ENCODE measurements around the gene SMC4. TPM values are rescaled to one million over a fixed set of nuclear protein-coding genes. Genes with fewer than 3 reads are reported as not detected.

Gene SMC4
- total and polyA plus RNA-seq, 2 donors: 119 to 129 TPM

GRCh38 chr3:160427832-160428424 is 28.5 kb downstream of the SMC4 start:
- no peaks in the 10 kb centered on the region for H3K9me3 ChIP-seq (ENCODE audit: control insufficient read depth in 2 of 2, insufficient read depth in 1 of 2, low read length in 1 of 2)
- no peak for DNase-seq (ENCODE audit: low read depth in 6 of 9, low spot score in 9 of 9)
- 92% methylated on average over 11 of the region's 11 CpGs for WGBS
- no peak overlapping the region for H3K4me3 ChIP-seq (ENCODE audit: low read length in 2 of 2)
- H3K4me1 ChIP-seq (ENCODE audit: control insufficient read depth in 2 of 2, insufficient read depth in 2 of 2, low read length in 2 of 2): no peaks in the 10 kb centered on the region
- H3K27me3 ChIP-seq (ENCODE audit: control insufficient read depth in 2 of 2, insufficient read depth in 1 of 2, low read length in 1 of 2): no peaks in the 10 kb centered on the region
- H3K27ac ChIP-seq (ENCODE audit: low read depth in 1 of 2, low read length in 1 of 2): no peak overlapping the region
- peaks cover 32 to 86% of the 10 kb centered on the region in 2 donors for H3K36me3 ChIP-seq (ENCODE audit: control insufficient read depth in 2 of 2, insufficient read depth in 2 of 2, low read length in 1 of 2)

- no peak overlapping the region for H3K27ac ChIP-seq (ENCODE audit: low read depth in 1 of 2, low read length in 1 of 2)
- DNase-seq (ENCODE audit: low read depth in 6 of 9, low spot score in 9 of 9): no peak
- H3K4me1 ChIP-seq (ENCODE audit: control insufficient read depth in 2 of 2, insufficient read depth in 2 of 2, low read length in 2 of 2): no peaks in the 10 kb centered on the region
- H3K36me3 ChIP-seq (ENCODE audit: control insufficient read depth in 2 of 2, insufficient read depth in 2 of 2, low read length in 1 of 2): peaks cover 20 to 82% of the 10 kb centered on the region in 2 donors
- no peak overlapping the region for H3K4me3 ChIP-seq (ENCODE audit: low read length in 2 of 2)
- H3K9me3 ChIP-seq (ENCODE audit: control insufficient read depth in 2 of 2, insufficient read depth in 1 of 2, low read length in 1 of 2): no peaks in the 10 kb centered on the region
- H3K27me3 ChIP-seq (ENCODE audit: control insufficient read depth in 2 of 2, insufficient read depth in 1 of 2, low read length in 1 of 2): no peaks in the 10 kb centered on the region
- WGBS: 96% methylated on average over 2 of the region's 2 CpGs
Observed at GRCh38 chr3:160434071-160434470, 34.6 kb downstream of the SMC4 start.

- H3K27ac ChIP-seq (ENCODE audit: low read depth in 1 of 2, low read length in 1 of 2): no peak overlapping the region
- DNase-seq (ENCODE audit: low read depth in 6 of 9, low spot score in 9 of 9): no peak
- WGBS: 99% methylated on average over 2 of the region's 2 CpGs
- no peaks in the 10 kb centered on the region for H3K27me3 ChIP-seq (ENCODE audit: control insufficient read depth in 2 of 2, insufficient read depth in 1 of 2, low read length in 1 of 2)
- peaks cover 15 to 74% of the 10 kb centered on the region in 2 donors for H3K36me3 ChIP-seq (ENCODE audit: control insufficient read depth in 2 of 2, insufficient read depth in 2 of 2, low read length in 1 of 2)
- no peak overlapping the region for H3K4me3 ChIP-seq (ENCODE audit: low read length in 2 of 2)
- no peaks in the 10 kb centered on the region for H3K4me1 ChIP-seq (ENCODE audit: control insufficient read depth in 2 of 2, insufficient read depth in 2 of 2, low read length in 2 of 2)
- H3K9me3 ChIP-seq (ENCODE audit: control insufficient read depth in 2 of 2, insufficient read depth in 1 of 2, low read length in 1 of 2): no peaks in the 10 kb centered on the region
Observed at GRCh38 chr3:160435095-160435494, 35.6 kb downstream of the SMC4 start.

DNA sequence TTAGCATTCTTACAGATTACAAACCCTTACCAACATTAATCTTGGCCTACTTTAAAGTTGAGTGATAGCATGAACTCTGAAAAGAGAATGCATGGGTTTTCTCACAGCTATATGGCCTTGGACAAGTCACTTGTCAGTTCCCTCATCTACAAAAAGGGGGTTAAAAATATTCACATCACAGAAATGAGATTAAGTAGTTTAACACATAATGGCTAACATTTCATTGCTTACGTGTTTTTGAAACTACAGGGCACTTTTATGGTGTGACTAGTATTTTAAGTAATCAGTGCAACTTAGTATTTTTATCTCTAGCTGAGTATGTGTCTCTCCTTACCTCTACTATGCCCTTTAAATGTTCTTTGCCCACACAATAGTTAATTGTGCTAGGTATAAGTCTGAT is 36.3 kb downstream of the SMC4 start:
- H3K36me3 ChIP-seq (ENCODE audit: control insufficient read depth in 2 of 2, insufficient read depth in 2 of 2, low read length in 1 of 2): peaks cover 12 to 70% of the 10 kb centered on the region in 2 donors
- H3K4me3 ChIP-seq (ENCODE audit: low read length in 2 of 2): no peak overlapping the region
- H3K27me3 ChIP-seq (ENCODE audit: control insufficient read depth in 2 of 2, insufficient read depth in 1 of 2, low read length in 1 of 2): no peaks in the 10 kb centered on the region
- 96% methylated on average over 1 of the region's 1 CpG for WGBS
- H3K9me3 ChIP-seq (ENCODE audit: control insufficient read depth in 2 of 2, insufficient read depth in 1 of 2, low read length in 1 of 2): no peaks in the 10 kb centered on the region
- DNase-seq (ENCODE audit: low read depth in 6 of 9, low spot score in 9 of 9): no peak
- no peak overlapping the region for H3K27ac ChIP-seq (ENCODE audit: low read depth in 1 of 2, low read length in 1 of 2)
- H3K4me1 ChIP-seq (ENCODE audit: control insufficient read depth in 2 of 2, insufficient read depth in 2 of 2, low read length in 2 of 2): no peaks in the 10 kb centered on the region

DNA sequence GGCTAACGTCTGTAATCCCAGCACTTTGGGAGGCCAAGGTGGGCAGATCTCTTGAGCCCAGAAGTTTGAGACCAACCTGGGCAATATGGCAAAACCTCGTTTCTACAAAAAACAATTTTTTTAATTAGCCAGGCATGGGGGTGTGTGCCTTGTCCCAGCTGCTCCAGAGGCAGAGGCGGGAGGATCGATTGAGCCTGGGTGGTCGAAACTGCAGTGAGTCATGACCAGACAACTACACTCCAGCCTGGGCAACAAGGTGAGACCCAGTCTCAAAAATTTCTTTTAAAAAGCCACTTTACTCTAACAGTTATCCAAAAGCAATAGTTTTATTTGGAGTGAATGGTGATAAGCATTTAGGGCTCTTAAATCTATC is 37.6 kb downstream of the SMC4 start:
- H3K4me1 ChIP-seq (ENCODE audit: control insufficient read depth in 2 of 2, insufficient read depth in 2 of 2, low read length in 2 of 2): no peaks in the 10 kb centered on the region
- H3K4me3 ChIP-seq (ENCODE audit: low read length in 2 of 2): no peak overlapping the region
- no peaks in the 10 kb centered on the region for H3K27me3 ChIP-seq (ENCODE audit: control insufficient read depth in 2 of 2, insufficient read depth in 1 of 2, low read length in 1 of 2)
- H3K36me3 ChIP-seq (ENCODE audit: control insufficient read depth in 2 of 2, insufficient read depth in 2 of 2, low read length in 1 of 2): peaks cover 8 to 67% of the 10 kb centered on the region in 2 donors
- no peak for DNase-seq (ENCODE audit: low read depth in 6 of 9, low spot score in 9 of 9)
- WGBS: 88% methylated on average over 5 of the region's 5 CpGs
- H3K9me3 ChIP-seq (ENCODE audit: control insufficient read depth in 2 of 2, insufficient read depth in 1 of 2, low read length in 1 of 2): no peaks in the 10 kb centered on the region
- H3K27ac ChIP-seq (ENCODE audit: low read depth in 1 of 2, low read length in 1 of 2): no peak overlapping the region

DNA sequence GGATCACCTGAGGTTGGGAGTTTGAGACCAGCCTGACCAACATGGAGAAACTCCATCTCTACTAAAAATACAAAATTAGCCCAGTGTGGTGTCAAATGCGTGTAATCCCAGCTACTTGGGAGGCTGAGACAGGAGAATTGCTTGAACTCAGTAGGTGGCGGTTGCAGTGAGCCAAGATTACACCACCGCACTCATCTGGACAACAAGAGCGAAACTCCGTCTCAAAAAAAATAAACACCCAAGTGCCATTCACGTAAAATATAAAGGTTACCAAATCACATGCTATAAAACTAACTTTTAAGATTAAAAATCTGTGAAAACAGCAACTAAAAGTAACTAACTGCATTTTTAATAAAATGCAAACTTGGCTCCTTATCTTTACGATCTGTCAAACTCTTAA is 41.2 kb downstream of the SMC4 start:
- 98% methylated on average over 7 of the region's 7 CpGs for WGBS
- H3K36me3 ChIP-seq (ENCODE audit: control insufficient read depth in 2 of 2, insufficient read depth in 2 of 2, low read length in 1 of 2): peaks cover 16 to 59% of the 10 kb centered on the region in 2 donors
- no peak overlapping the region for H3K4me3 ChIP-seq (ENCODE audit: low read length in 2 of 2)
- no peaks in the 10 kb centered on the region for H3K27me3 ChIP-seq (ENCODE audit: control insufficient read depth in 2 of 2, insufficient read depth in 1 of 2, low read length in 1 of 2)
- no peaks in the 10 kb centered on the region for H3K9me3 ChIP-seq (ENCODE audit: control insufficient read depth in 2 of 2, insufficient read depth in 1 of 2, low read length in 1 of 2)
- H3K4me1 ChIP-seq (ENCODE audit: control insufficient read depth in 2 of 2, insufficient read depth in 2 of 2, low read length in 2 of 2): no peaks in the 10 kb centered on the region
- no peak overlapping the region for H3K27ac ChIP-seq (ENCODE audit: low read depth in 1 of 2, low read length in 1 of 2)
- DNase-seq (ENCODE audit: low read depth in 6 of 9, low spot score in 9 of 9): no peak

- H3K27ac ChIP-seq (ENCODE audit: low read depth in 1 of 2, low read length in 1 of 2): no peak overlapping the region
- no peaks in the 10 kb centered on the region for H3K27me3 ChIP-seq (ENCODE audit: control insufficient read depth in 2 of 2, insufficient read depth in 1 of 2, low read length in 1 of 2)
- H3K4me3 ChIP-seq (ENCODE audit: low read length in 2 of 2): no peak overlapping the region
- DNase-seq (ENCODE audit: low read depth in 6 of 9, low spot score in 9 of 9): no peak
- peaks cover 0 to 7% of the 10 kb centered on the region in 2 donors for H3K4me1 ChIP-seq (ENCODE audit: control insufficient read depth in 2 of 2, insufficient read depth in 2 of 2, low read length in 2 of 2)
- no peaks in the 10 kb centered on the region for H3K9me3 ChIP-seq (ENCODE audit: control insufficient read depth in 2 of 2, insufficient read depth in 1 of 2, low read length in 1 of 2)
- 97% methylated on average over 1 of the region's 1 CpG for WGBS
- peaks cover 14 to 42% of the 10 kb centered on the region in 2 donors for H3K36me3 ChIP-seq (ENCODE audit: control insufficient read depth in 2 of 2, insufficient read depth in 2 of 2, low read length in 1 of 2)
Observed at GRCh38 chr3:160444411-160444810, 45.0 kb downstream of the SMC4 start.

DNA sequence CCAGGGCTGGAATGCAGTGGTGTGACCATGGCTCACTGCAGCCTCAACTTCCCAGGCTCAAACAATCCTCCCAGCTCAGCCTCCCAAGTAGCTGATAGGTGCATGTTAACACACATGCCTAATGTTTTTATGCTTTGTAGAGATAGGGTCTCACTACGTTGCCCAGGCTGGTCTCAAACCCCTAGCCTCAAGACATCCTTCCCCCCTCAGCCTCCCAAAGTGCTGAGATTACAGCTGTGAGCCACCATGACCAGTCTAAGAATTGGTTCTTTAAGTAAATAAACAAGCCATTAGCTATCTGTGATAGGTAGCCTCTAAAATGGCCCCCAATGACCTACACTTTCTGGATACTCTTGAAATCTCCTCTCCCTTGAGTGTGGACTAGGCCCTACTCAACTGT is 46.4 kb downstream of the SMC4 start:
- Histone ChIP-seq H3K27me3 (ENCODE audit: control insufficient read depth in 2 of 2, insufficient read depth in 1 of 2, low read length in 1 of 2) (no peaks in the 10 kb centered on the region), H3K4me3 (ENCODE audit: low read length in 2 of 2) (no peak overlapping the region), H3K27ac (ENCODE audit: low read depth in 1 of 2, low read length in 1 of 2) (no peak overlapping the region), H3K4me1 (ENCODE audit: control insufficient read depth in 2 of 2, insufficient read depth in 2 of 2, low read length in 2 of 2) (peaks cover 8 to 16% of the 10 kb centered on the region in 2 donors), H3K36me3 (ENCODE audit: control insufficient read depth in 2 of 2, insufficient read depth in 2 of 2, low read length in 1 of 2) (peaks cover 14 to 40% of the 10 kb centered on the region in 2 donors), H3K9me3 (ENCODE audit: control insufficient read depth in 2 of 2, insufficient read depth in 1 of 2, low read length in 1 of 2) (peaks cover 0 to 6% of the 10 kb centered on the region in 2 donors)
- no peak for DNase-seq (ENCODE audit: low read depth in 6 of 9, low spot score in 9 of 9)
- 98% methylated on average over 1 of the region's 1 CpG for WGBS

DNA sequence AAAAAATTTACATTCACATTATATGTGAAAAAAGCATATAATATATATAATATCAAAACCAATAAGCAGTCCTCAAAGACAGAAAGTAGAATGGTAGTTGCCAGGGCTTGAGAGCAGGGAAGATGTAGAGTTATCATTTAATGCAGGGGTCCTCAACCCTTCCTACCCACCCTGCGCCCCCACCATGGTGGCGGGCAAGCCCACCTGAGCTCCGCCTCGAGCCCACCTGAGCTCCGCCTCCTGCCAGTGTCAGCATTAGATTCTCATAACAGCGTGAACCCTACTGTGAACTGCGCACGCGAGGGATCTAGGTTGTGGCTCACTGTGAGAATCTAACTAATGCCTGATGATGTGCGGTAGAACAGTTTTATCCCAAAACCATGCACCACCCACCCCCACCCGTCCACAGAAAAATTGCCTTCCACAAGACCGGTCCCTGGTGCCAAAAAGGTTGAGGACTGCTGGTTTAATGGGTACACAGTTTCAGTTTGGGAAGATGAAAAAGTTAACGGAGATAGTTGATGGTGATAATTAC is 47.1 kb downstream of the SMC4 start:
- peaks cover 14 to 36% of the 10 kb centered on the region in 2 donors for H3K36me3 ChIP-seq (ENCODE audit: control insufficient read depth in 2 of 2, insufficient read depth in 2 of 2, low read length in 1 of 2)
- no peak for DNase-seq (ENCODE audit: low read depth in 6 of 9, low spot score in 9 of 9)
- no peaks in the 10 kb centered on the region for H3K27me3 ChIP-seq (ENCODE audit: control insufficient read depth in 2 of 2, insufficient read depth in 1 of 2, low read length in 1 of 2)
- WGBS: 98% methylated on average over 13 of the region's 13 CpGs
- peaks cover 0 to 6% of the 10 kb centered on the region in 2 donors for H3K9me3 ChIP-seq (ENCODE audit: control insufficient read depth in 2 of 2, insufficient read depth in 1 of 2, low read length in 1 of 2)
- no peak overlapping the region for H3K27ac ChIP-seq (ENCODE audit: low read depth in 1 of 2, low read length in 1 of 2)
- peaks cover 8 to 16% of the 10 kb centered on the region in 2 donors for H3K4me1 ChIP-seq (ENCODE audit: control insufficient read depth in 2 of 2, insufficient read depth in 2 of 2, low read length in 2 of 2)
- no peak overlapping the region for H3K4me3 ChIP-seq (ENCODE audit: low read length in 2 of 2)
